GM12878 (cell line): ENCODE measurements around the gene CCDC97. TPM values are rescaled to one million over a fixed set of nuclear protein-coding genes. Genes with fewer than 3 reads are reported as not detected.

Experiments used
- BHLHE40 ChIP-seq, 2 experiments: fragments of 450-650 bp in 1 of 2; IDR thresholded peaks; 2 replicates each; pipeline ENCODE4 v1.6.1; 2011 to 2017; ENCODE audit warnings: low read depth in 2 of 2, borderline replicate concordance in 1 of 2, improper control_type of control experiment in 1 of 2, low read length in 1 of 2, mild to moderate bottlenecking in 1 of 2
- CBFB ChIP-seq: IDR thresholded peaks from 2 replicates; pipeline ENCODE4 v1.6.1; 2016; ENCODE audit warnings: antibody characterized with exemption, low read depth
- EED ChIP-seq: sonication (generic); IDR thresholded peaks from 2 replicates; pipeline ENCODE4 v1.6.1; 2016; ENCODE audit warnings: antibody characterized with exemption, low read depth
- ETV6 ChIP-seq, 2 experiments: fragments of 450-650 bp in 1 of 2; IDR thresholded peaks in 1 of 2; conservative IDR thresholded peaks in 1 of 2; 2 replicates each; pipeline ENCODE4 v1.6.1; 2014; ENCODE audit warnings: antibody characterized with exemption in 1 of 2, borderline replicate concordance in 1 of 2, low read depth in 1 of 2, mild to moderate bottlenecking in 1 of 2, moderate library complexity in 1 of 2
- IKZF1 ChIP-seq: fragments of 450-650 bp; conservative IDR thresholded peaks from 2 replicates; pipeline ENCODE4 v1.6.1; 2017; ENCODE audit warnings: antibody characterized with exemption, mild to moderate bottlenecking
- KLF5 ChIP-seq: fragments of 450-650 bp; IDR thresholded peaks from 2 replicates; pipeline ENCODE4 v1.6.1; 2014; ENCODE audit warnings: mild to moderate bottlenecking; ENCODE audit not compliant: partially characterized antibody
- MYC ChIP-seq: IDR thresholded peaks from 2 replicates; pipeline ENCODE4 v1.6.1; 2011; ENCODE audit warnings: mild to moderate bottlenecking, low read length, moderate library complexity, inconsistent platforms; ENCODE audit not compliant: insufficient read depth, insufficient replicate concordance, insufficient read length, severe bottlenecking
- RUNX3 ChIP-seq: IDR thresholded peaks from 2 replicates; pipeline ENCODE4 v1.6.1; 2012; ENCODE audit warnings: low read length, inconsistent platforms
- SMC3 ChIP-seq: IDR thresholded peaks from 2 replicates; pipeline ENCODE4 v1.6.1; 2011; ENCODE audit warnings: low read length, improper control_type of control experiment, borderline replicate concordance
- polyA plus RNA-seq, 11 experiments: library from polyadenylated mRNA; depleted of rRNA in 4 of 11; unstranded in 6 of 11; stranded (reverse) in 5 of 11; fragments of >200 nt; fragmentation: Nextera tagmentation in 4 of 11; fragmentation: Illumina TruSeq in 1 of 11; extraction: Ambion mirVana in 4 of 11; extraction: Trizol in 1 of 11; gene quantifications; 1 replicate in 1 of 11; 2 replicates in 10 of 11; pipeline versions ENCODE4 v1.2.1 to v1.2.3, GENCODE V29; 2011 to 2016; ENCODE audit warnings: inconsistent platforms in 2 of 11, missing spikeins in 2 of 11, low read depth in 1 of 11
- total RNA-seq, 4 experiments: library from RNA; depleted of rRNA in 3 of 4; stranded (reverse); fragments of >200 nt in 3 of 4; fragmentation: Illumina TruSeq in 1 of 4; extraction: Trizol in 1 of 4; gene quantifications; 2 replicates each; pipeline versions ENCODE4 v1.2.1 to v1.2.3, GENCODE V29; 2013 to 2021
- TF ChIP-seq, protein P1 (sequence below): fragments of 450-650 bp; IDR thresholded peaks from 2 replicates; pipeline ENCODE4 v1.6.1; 2016; ENCODE audit warnings: mild to moderate bottlenecking, moderate library complexity, borderline replicate concordance
- TF ChIP-seq, protein P2 (sequence below): fragments of 450-650 bp; IDR thresholded peaks from 2 replicates; pipeline ENCODE4 v1.6.1; 2018; ENCODE audit warnings: borderline replicate concordance, mild to moderate bottlenecking; ENCODE audit not compliant: partially characterized antibody
- TF ChIP-seq, protein P3 (sequence below): IDR thresholded peaks from 2 replicates; pipeline ENCODE4 v1.6.1; 2011; ENCODE audit warnings: borderline replicate concordance, low read depth, mild to moderate bottlenecking, moderate library complexity, mixed read lengths, low read length; ENCODE audit not compliant: insufficient read depth; ENCODE audit errors: extremely low read length
- TF ChIP-seq, protein P4 (sequence below): fragments of 450-650 bp; formaldehyde crosslinking; IDR thresholded peaks from 2 replicates; pipeline ENCODE4 v1.5.0; 2022; ENCODE audit warnings: mild to moderate bottlenecking, missing genetic modification characterization
- TF ChIP-seq, protein P5 (sequence below): IDR thresholded peaks from 2 replicates; pipeline ENCODE4 v1.6.1; 2012; ENCODE audit warnings: low read depth, low read length, improper control_type of control experiment

CCDC97 gene
- total and polyA plus RNA-seq, 10 of the 15 experiments (the other 5 are each of a cell fraction or from before 2014, with no cell fraction given) = 1.8 to 34.1 (median 18.8) TPM

DNA sequence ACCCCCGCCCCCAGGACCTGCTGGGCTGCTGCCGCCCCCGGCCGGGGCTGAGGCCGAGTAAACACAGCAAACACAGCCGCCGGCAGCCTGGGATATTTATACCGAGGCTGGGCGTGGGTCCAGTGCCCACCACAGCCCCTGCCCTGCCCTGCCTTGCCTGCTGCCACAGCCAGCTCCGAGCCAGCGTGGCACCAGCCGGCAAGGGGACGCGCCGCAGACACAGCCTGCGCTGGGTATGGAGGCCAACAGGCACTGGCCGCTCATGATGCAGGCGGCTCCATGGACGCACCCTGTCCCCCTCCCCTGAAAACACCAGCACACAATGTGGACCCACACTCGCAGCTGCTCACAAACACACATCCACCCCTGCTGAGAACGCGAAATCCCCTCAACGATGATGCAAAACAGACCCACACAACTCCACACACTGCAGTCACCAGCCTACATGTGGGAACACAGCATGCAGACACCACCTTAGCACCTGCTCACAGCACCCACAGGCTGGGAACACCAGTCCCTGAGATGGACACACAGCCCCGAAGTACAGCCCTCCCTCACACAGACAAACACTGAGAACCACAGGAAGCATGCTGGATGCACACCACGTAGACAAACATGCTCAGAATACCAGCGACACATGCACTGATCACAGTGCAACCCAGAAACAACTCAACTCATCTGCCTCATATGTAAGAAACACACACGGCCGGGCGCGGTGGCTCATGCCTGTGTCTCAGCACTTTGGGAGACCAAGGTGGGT lies 16.2 kb downstream of the CCDC97 start (continued):
- TF ChIP-seq, protein P1, sequence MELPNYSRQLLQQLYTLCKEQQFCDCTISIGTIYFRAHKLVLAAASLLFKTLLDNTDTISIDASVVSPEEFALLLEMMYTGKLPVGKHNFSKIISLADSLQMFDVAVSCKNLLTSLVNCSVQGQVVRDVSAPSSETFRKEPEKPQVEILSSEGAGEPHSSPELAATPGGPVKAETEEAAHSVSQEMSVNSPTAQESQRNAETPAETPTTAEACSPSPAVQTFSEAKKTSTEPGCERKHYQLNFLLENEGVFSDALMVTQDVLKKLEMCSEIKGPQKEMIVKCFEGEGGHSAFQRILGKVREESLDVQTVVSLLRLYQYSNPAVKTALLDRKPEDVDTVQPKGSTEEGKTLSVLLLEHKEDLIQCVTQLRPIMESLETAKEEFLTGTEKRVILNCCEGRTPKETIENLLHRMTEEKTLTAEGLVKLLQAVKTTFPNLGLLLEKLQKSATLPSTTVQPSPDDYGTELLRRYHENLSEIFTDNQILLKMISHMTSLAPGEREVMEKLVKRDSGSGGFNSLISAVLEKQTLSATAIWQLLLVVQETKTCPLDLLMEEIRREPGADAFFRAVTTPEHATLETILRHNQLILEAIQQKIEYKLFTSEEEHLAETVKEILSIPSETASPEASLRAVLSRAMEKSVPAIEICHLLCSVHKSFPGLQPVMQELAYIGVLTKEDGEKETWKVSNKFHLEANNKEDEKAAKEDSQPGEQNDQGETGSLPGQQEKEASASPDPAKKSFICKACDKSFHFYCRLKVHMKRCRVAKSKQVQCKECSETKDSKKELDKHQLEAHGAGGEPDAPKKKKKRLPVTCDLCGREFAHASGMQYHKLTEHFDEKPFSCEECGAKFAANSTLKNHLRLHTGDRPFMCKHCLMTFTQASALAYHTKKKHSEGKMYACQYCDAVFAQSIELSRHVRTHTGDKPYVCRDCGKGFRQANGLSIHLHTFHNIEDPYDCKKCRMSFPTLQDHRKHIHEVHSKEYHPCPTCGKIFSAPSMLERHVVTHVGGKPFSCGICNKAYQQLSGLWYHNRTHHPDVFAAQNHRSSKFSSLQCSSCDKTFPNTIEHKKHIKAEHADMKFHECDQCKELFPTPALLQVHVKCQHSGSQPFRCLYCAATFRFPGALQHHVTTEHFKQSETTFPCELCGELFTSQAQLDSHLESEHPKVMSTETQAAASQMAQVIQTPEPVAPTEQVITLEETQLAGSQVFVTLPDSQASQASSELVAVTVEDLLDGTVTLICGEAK = no peak
- TF ChIP-seq KLF5 (no peak), EED (0 out of 2 replicates have a peak, but pooled peaks have one; percentile 14), CBFB (0 out of 2 replicates have a peak, but pooled peaks have one; percentile 5), MYC (no peak), ETV6 (conservative IDR thresholded peaks at IDR 0.05 in 1 of 2, IDR thresholded peaks at IDR 0.05 in 1 of 2; ENCODE audit: borderline replicate concordance in 1 of 2, low read depth in 1 of 2) (no peak), SMC3 (no peak), IKZF1 (no peak), BHLHE40 (IDR thresholded peaks at IDR 0.05; ENCODE audit: borderline replicate concordance in 1 of 2, low read depth in 2 of 2, low read length in 1 of 2) (0 out of 4 replicates have a peak, but pooled peaks of 1 of the 2 experiments have one; percentile 34), RUNX3 (peak; percentile 78)
- TF ChIP-seq, protein P2, sequence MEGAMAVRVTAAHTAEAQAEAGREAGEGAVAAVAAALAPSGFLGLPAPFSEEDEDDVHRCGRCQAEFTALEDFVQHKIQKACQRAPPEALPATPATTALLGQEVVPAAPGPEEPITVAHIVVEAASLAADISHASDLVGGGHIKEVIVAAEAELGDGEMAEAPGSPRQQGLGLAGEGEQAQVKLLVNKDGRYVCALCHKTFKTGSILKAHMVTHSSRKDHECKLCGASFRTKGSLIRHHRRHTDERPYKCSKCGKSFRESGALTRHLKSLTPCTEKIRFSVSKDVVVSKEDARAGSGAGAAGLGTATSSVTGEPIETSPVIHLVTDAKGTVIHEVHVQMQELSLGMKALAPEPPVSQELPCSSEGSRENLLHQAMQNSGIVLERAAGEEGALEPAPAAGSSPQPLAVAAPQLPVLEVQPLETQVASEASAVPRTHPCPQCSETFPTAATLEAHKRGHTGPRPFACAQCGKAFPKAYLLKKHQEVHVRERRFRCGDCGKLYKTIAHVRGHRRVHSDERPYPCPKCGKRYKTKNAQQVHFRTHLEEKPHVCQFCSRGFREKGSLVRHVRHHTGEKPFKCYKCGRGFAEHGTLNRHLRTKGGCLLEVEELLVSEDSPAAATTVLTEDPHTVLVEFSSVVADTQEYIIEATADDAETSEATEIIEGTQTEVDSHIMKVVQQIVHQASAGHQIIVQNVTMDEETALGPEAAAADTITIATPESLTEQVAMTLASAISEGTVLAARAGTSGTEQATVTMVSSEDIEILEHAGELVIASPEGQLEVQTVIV = no peak
- TF ChIP-seq, protein P3, sequence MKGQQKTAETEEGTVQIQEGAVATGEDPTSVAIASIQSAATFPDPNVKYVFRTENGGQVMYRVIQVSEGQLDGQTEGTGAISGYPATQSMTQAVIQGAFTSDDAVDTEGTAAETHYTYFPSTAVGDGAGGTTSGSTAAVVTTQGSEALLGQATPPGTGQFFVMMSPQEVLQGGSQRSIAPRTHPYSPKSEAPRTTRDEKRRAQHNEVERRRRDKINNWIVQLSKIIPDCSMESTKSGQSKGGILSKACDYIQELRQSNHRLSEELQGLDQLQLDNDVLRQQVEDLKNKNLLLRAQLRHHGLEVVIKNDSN = no peak
- TF ChIP-seq, protein P4, sequence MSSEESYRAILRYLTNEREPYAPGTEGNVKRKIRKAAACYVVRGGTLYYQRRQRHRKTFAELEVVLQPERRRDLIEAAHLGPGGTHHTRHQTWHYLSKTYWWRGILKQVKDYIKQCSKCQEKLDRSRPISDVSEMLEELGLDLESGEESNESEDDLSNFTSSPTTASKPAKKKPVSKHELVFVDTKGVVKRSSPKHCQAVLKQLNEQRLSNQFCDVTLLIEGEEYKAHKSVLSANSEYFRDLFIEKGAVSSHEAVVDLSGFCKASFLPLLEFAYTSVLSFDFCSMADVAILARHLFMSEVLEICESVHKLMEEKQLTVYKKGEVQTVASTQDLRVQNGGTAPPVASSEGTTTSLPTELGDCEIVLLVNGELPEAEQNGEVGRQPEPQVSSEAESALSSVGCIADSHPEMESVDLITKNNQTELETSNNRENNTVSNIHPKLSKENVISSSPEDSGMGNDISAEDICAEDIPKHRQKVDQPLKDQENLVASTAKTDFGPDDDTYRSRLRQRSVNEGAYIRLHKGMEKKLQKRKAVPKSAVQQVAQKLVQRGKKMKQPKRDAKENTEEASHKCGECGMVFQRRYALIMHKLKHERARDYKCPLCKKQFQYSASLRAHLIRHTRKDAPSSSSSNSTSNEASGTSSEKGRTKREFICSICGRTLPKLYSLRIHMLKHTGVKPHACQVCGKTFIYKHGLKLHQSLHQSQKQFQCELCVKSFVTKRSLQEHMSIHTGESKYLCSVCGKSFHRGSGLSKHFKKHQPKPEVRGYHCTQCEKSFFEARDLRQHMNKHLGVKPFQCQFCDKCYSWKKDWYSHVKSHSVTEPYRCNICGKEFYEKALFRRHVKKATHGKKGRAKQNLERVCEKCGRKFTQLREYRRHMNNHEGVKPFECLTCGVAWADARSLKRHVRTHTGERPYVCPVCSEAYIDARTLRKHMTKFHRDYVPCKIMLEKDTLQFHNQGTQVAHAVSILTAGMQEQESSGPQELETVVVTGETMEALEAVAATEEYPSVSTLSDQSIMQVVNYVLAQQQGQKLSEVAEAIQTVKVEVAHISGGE (CRISPR knock-in tag) = no peak
- TF ChIP-seq, protein P5, sequence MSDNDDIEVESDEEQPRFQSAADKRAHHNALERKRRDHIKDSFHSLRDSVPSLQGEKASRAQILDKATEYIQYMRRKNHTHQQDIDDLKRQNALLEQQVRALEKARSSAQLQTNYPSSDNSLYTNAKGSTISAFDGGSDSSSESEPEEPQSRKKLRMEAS = peak; percentile 40; the same call in 1 of the 2 replicates
